Testis (tissue), 2 donors: Measurements from ENCODE around the gene CCDC154.

Source experiments
- POLR2A ChIP-seq: fragments of 450-650 bp; IDR thresholded peaks from one replicate; pipeline ENCODE4 v1.6.1; 2017; ENCODE audit warnings: antibody characterized with exemption, mild to moderate bottlenecking, moderate library complexity
- TF ChIP-seq, protein P1 (sequence below), 3 experiments: fragments of 450-650 bp in 2 of 3; fragments of 200-600 bp in 1 of 3; sonication (generic) in 1 of 3; IDR thresholded peaks; one replicate each; pipeline ENCODE4 v1.5.1; 2016 to 2019; ENCODE audit warnings: antibody characterized with exemption in 3 of 3, mild to moderate bottlenecking in 2 of 3, moderate library complexity in 1 of 3

DNA sequence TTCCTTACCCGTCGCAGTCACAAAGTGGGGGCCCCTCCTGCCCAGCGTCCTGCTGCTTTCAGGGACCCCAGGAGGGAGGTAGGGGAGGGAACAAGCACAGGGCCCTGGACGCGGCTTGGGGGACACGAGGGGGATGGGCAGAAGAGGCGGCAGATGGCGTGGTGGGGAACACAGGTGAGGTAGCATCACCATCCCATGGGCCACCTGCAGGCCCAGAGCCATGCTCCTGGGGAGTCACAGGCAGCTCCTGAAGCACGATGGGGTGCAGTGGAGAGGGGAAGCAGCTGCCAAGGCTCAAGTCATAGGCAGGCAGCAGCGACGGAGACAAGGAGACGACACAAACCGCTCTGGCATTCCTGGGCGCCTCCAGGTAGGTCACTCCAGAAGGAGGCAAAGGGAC lies 40.6 kb downstream of the CCDC154 start:
- TF ChIP-seq POLR2A = no peak
- TF ChIP-seq, protein P1, sequence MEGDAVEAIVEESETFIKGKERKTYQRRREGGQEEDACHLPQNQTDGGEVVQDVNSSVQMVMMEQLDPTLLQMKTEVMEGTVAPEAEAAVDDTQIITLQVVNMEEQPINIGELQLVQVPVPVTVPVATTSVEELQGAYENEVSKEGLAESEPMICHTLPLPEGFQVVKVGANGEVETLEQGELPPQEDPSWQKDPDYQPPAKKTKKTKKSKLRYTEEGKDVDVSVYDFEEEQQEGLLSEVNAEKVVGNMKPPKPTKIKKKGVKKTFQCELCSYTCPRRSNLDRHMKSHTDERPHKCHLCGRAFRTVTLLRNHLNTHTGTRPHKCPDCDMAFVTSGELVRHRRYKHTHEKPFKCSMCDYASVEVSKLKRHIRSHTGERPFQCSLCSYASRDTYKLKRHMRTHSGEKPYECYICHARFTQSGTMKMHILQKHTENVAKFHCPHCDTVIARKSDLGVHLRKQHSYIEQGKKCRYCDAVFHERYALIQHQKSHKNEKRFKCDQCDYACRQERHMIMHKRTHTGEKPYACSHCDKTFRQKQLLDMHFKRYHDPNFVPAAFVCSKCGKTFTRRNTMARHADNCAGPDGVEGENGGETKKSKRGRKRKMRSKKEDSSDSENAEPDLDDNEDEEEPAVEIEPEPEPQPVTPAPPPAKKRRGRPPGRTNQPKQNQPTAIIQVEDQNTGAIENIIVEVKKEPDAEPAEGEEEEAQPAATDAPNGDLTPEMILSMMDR (IDR thresholded peaks at IDR 0.05) = no peak
